Suprapubic skin (tissue), 3 donors: ENCODE measurements around the gene TRIM47.

Experiments used
- POLR2AphosphoS5 ChIP-seq, 3 donors: sonication (generic); formaldehyde crosslinking; IDR thresholded peaks; one replicate each; pipeline ENCODE4 v1.6.1; 2017; ENCODE audit warnings: antibody characterized with exemption in 3 of 3
- TF ChIP-seq, protein P1 (sequence below), 2 donors: fragments of 200-600 bp in 1 of 2; fragments of 450-650 bp in 1 of 2; sonication (generic) in 1 of 2; IDR thresholded peaks; one replicate each; pipeline ENCODE4 v1.5.1; 2016 to 2019; ENCODE audit warnings: antibody characterized with exemption in 2 of 2, mild to moderate bottlenecking in 1 of 2, moderate library complexity in 1 of 2

DNA sequence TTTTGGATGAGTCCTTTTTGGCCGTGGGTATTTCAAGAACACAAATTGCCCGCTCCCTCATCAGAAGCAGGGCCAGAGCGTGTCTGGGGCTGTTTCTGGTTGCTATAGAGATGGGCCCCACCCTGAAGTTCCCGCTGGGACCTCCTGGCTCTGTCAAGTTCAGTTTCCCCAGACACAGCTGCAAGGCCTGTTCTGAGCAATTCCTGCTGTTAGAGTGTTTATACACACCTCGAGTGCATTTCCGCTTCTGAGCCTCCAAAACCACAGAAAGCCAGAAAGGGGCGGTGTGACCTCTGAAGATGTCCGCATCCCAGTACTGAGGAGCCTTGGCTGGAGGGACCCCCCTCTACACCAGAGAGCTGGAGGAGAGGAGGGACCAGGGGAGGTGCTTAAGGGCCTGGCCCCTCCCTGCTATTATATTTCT, 13.9 kb downstream of the TRIM47 start:
- TF ChIP-seq, protein P1, sequence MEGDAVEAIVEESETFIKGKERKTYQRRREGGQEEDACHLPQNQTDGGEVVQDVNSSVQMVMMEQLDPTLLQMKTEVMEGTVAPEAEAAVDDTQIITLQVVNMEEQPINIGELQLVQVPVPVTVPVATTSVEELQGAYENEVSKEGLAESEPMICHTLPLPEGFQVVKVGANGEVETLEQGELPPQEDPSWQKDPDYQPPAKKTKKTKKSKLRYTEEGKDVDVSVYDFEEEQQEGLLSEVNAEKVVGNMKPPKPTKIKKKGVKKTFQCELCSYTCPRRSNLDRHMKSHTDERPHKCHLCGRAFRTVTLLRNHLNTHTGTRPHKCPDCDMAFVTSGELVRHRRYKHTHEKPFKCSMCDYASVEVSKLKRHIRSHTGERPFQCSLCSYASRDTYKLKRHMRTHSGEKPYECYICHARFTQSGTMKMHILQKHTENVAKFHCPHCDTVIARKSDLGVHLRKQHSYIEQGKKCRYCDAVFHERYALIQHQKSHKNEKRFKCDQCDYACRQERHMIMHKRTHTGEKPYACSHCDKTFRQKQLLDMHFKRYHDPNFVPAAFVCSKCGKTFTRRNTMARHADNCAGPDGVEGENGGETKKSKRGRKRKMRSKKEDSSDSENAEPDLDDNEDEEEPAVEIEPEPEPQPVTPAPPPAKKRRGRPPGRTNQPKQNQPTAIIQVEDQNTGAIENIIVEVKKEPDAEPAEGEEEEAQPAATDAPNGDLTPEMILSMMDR (IDR thresholded peaks at IDR 0.05), result no peak
- no peak for TF ChIP-seq POLR2AphosphoS5 (IDR thresholded peaks at IDR 0.05)
